C4-2B (cell line): ENCODE data around the gene SEMA3C.
A peak's percentile ranks its signal among the peaks of the same experiment; 100 is the strongest.

Experiments used
- ZFX ChIP-seq: fragments of 450-650 bp; IDR thresholded peaks from 2 replicates; pipeline ENCODE4 v1.6.1; 2017
- TF ChIP-seq, protein P1 (sequence below): fragments of 450-650 bp; conservative IDR thresholded peaks from 2 replicates; pipeline ENCODE4 v1.5.1; 2017; ENCODE audit warnings: mild to moderate bottlenecking

DNA sequence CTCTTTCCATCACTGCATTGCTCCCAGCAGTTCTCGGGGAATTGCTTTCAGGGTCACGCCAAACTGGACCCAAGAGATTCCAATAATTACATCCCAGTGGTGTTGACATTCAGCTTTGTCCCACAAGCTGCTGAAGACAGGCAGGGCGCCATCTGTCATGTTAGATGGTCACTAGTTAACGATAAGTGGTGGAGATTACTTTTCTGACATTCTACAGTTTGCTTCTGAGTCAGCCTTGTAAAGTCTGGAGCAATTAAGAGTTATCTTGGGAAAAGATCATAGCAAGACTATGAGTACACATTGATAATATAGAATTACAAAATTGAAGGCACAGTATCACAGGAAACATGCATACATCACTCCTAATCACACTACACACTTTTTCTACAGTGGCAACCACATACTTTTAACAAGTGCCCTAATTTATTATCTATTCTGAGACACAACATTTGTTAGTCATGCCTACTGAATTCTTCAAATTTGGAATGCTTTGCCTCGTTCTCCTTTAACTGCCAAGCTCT lies 41.9 kb downstream of the SEMA3C start:
- TF ChIP-seq, protein P1, sequence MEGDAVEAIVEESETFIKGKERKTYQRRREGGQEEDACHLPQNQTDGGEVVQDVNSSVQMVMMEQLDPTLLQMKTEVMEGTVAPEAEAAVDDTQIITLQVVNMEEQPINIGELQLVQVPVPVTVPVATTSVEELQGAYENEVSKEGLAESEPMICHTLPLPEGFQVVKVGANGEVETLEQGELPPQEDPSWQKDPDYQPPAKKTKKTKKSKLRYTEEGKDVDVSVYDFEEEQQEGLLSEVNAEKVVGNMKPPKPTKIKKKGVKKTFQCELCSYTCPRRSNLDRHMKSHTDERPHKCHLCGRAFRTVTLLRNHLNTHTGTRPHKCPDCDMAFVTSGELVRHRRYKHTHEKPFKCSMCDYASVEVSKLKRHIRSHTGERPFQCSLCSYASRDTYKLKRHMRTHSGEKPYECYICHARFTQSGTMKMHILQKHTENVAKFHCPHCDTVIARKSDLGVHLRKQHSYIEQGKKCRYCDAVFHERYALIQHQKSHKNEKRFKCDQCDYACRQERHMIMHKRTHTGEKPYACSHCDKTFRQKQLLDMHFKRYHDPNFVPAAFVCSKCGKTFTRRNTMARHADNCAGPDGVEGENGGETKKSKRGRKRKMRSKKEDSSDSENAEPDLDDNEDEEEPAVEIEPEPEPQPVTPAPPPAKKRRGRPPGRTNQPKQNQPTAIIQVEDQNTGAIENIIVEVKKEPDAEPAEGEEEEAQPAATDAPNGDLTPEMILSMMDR: peak; percentile 15; the same call in 1 of the 2 replicates
- TF ChIP-seq ZFX: no peak
